GM03348 (cell line): ENCODE data around the gene RAPGEF5.

Experiments used
- DNase-seq: peaks from one replicate; pipeline ENCODE4 v3.0.0; 2012; ENCODE audit warnings: low spot score

The RAPGEF5 gene

GRCh38 chr7:22219036-22219435, 137.9 kb downstream of the RAPGEF5 start:
- DNase-seq: no peak

GRCh38 chr7:22216832-22217475, 140.0 kb downstream of the RAPGEF5 start:
- no peak for DNase-seq

- DNase-seq: no peak
These were observed 140.6 kb downstream of the RAPGEF5 start for GRCh38 chr7:22216309-22216708.

- no peak for DNase-seq
These were observed 143.0 kb downstream of the RAPGEF5 start for GRCh38 chr7:22214000-22214399.

GRCh38 chr7:22213081-22213480, 143.9 kb downstream of the RAPGEF5 start:
- no peak for DNase-seq

GRCh38 chr7:22210967-22211366, 146.0 kb downstream of the RAPGEF5 start:
- DNase-seq: no peak

- DNase-seq: no peak
These were observed 146.6 kb downstream of the RAPGEF5 start for GRCh38 chr7:22210355-22210754.

GRCh38 chr7:22208799-22209198, 148.2 kb downstream of the RAPGEF5 start:
- DNase-seq: no peak

GRCh38 chr7:22207724-22208225, 149.2 kb downstream of the RAPGEF5 start:
- DNase-seq: no peak

GRCh38 chr7:22205631-22206030, 151.3 kb downstream of the RAPGEF5 start:
- DNase-seq: no peak

- DNase-seq: no peak
These were observed 152.6 kb downstream of the RAPGEF5 start for GRCh38 chr7:22204312-22204711.

GRCh38 chr7:22202141-22202540, 154.8 kb downstream of the RAPGEF5 start:
- no peak for DNase-seq

GRCh38 chr7:22201186-22201880, 155.6 kb downstream of the RAPGEF5 start:
- no peak for DNase-seq

GRCh38 chr7:22200777-22201176, 156.2 kb downstream of the RAPGEF5 start:
- no peak for DNase-seq

- DNase-seq: no peak
These were observed 156.7 kb downstream of the RAPGEF5 start for GRCh38 chr7:22200238-22200637.

GRCh38 chr7:22197376-22197775, 159.6 kb downstream of the RAPGEF5 start:
- DNase-seq: no peak

GRCh38 chr7:22196429-22196828, 160.5 kb downstream of the RAPGEF5 start:
- DNase-seq: no peak

- no peak for DNase-seq
These were observed 161.4 kb downstream of the RAPGEF5 start for GRCh38 chr7:22195397-22196172.

GRCh38 chr7:22194658-22195273, 162.2 kb downstream of the RAPGEF5 start:
- no peak for DNase-seq

- DNase-seq: peak; percentile 51
These were observed 163.4 kb downstream of the RAPGEF5 start for GRCh38 chr7:22193450-22193983.

- DNase-seq: no peak
These were observed 164.2 kb downstream of the RAPGEF5 start for GRCh38 chr7:22192801-22193200.

- no peak for DNase-seq
These were observed 166.2 kb downstream of the RAPGEF5 start for GRCh38 chr7:22190736-22191135.
